HepG2 (cell line): ENCODE data around the gene RHOG. TPM values are rescaled to one million over a fixed set of nuclear protein-coding genes. Genes with fewer than 3 reads are reported as not detected.
A peak's percentile ranks its signal among the peaks of the same experiment; 100 is the strongest.

Experiments used
- AKAP8 ChIP-seq: sonication (generic); formaldehyde crosslinking; IDR thresholded peaks from 2 replicates; pipeline ENCODE4 v1.5.1; 2020; ENCODE audit warnings: mild to moderate bottlenecking, missing genetic modification reagents
- ARID2 ChIP-seq: sonication (generic); formaldehyde crosslinking; IDR thresholded peaks from 2 replicates; pipeline ENCODE4 v1.8.1; 2022; ENCODE audit warnings: mild to moderate bottlenecking, missing genetic modification reagents, borderline replicate concordance
- CENPT ChIP-seq: sonication (generic); formaldehyde crosslinking; IDR thresholded peaks from 2 replicates; pipeline ENCODE4 v1.8.0; 2022; ENCODE audit warnings: low read depth, mild to moderate bottlenecking, moderate library complexity, missing genetic modification reagents
- DRAP1 ChIP-seq: IDR thresholded peaks from 2 replicates; pipeline ENCODE4 v1.6.1; 2016; ENCODE audit warnings: missing genetic modification reagents, missing compliant biosample characterization
- HDAC1 ChIP-seq: sonication (generic); formaldehyde crosslinking; IDR thresholded peaks from 2 replicates; pipeline ENCODE4 v1.5.1; 2020; ENCODE audit warnings: mild to moderate bottlenecking, missing genetic modification reagents
- IRX3 ChIP-seq: sonication (generic); formaldehyde crosslinking; IDR thresholded peaks from 2 replicates; pipeline ENCODE4 v1.8.1; 2023; ENCODE audit warnings: mild to moderate bottlenecking, low read depth, missing genetic modification reagents, borderline replicate concordance
- JUNB ChIP-seq: sonication (generic); formaldehyde crosslinking; IDR thresholded peaks from 2 replicates; pipeline ENCODE4 v1.8.0; 2022; ENCODE audit warnings: missing genetic modification reagents, mild to moderate bottlenecking, borderline replicate concordance
- KLF15 ChIP-seq: sonication (generic); formaldehyde crosslinking; IDR thresholded peaks from 2 replicates; pipeline ENCODE4 v1.8.1; 2023; ENCODE audit warnings: borderline replicate concordance, mild to moderate bottlenecking, inconsistent platforms, missing genetic modification reagents, mixed read lengths
- NFE2L1 ChIP-seq: sonication (generic); formaldehyde crosslinking; IDR thresholded peaks from 2 replicates; pipeline ENCODE4 v1.4.0; 2020; ENCODE audit warnings: missing genetic modification reagents, mild to moderate bottlenecking, borderline replicate concordance
- PAX8 ChIP-seq: sonication (generic); formaldehyde crosslinking; IDR thresholded peaks from 2 replicates; pipeline ENCODE4 v1.8.0; 2022; ENCODE audit warnings: mild to moderate bottlenecking, missing genetic modification reagents, borderline replicate concordance
- PCBP1 ChIP-seq: fragments of 200-400 bp; formaldehyde crosslinking; IDR thresholded peaks from 2 replicates; pipeline ENCODE4 v1.6.1; 2017; ENCODE audit warnings: mild to moderate bottlenecking, low read depth, low read length, borderline replicate concordance
- SNRNP70 ChIP-seq: fragments of 200-400 bp; formaldehyde crosslinking; IDR thresholded peaks from 2 replicates; pipeline ENCODE4 v1.6.1; 2017; ENCODE audit warnings: mild to moderate bottlenecking, low read depth, low read length, moderate library complexity
- ZMAT3 ChIP-seq: sonication (generic); formaldehyde crosslinking; conservative IDR thresholded peaks from 2 replicates; pipeline ENCODE4 v1.7.0; 2021; ENCODE audit warnings: missing genetic modification reagents
- ZNF17 ChIP-seq: sonication (generic); formaldehyde crosslinking; IDR thresholded peaks from 2 replicates; pipeline ENCODE4 v1.5.0; 2020; ENCODE audit warnings: mild to moderate bottlenecking, missing genetic modification reagents
- ZNF362 ChIP-seq: sonication (generic); formaldehyde crosslinking; IDR thresholded peaks from 2 replicates; pipeline ENCODE4 v1.4.0; 2020; ENCODE audit warnings: missing genetic modification reagents, mild to moderate bottlenecking, borderline replicate concordance
- ZNF563 ChIP-seq: sonication (generic); formaldehyde crosslinking; IDR thresholded peaks from 2 replicates; pipeline ENCODE4 v1.8.0; 2022; ENCODE audit warnings: mild to moderate bottlenecking, moderate library complexity, missing genetic modification reagents
- ZNF709 ChIP-seq: sonication (generic); formaldehyde crosslinking; IDR thresholded peaks from 2 replicates; pipeline ENCODE4 v1.5.0; 2020; ENCODE audit warnings: mild to moderate bottlenecking, missing genetic modification reagents
- ZNF770 ChIP-seq: sonication (generic); formaldehyde crosslinking; IDR thresholded peaks from 2 replicates; pipeline ENCODE4 v1.5.0; 2020; ENCODE audit warnings: mild to moderate bottlenecking, missing genetic modification reagents
- ZNF781 ChIP-seq: sonication (generic); formaldehyde crosslinking; IDR thresholded peaks from 2 replicates; pipeline ENCODE4 v1.5.1; 2020; ENCODE audit warnings: borderline replicate concordance, mild to moderate bottlenecking, missing genetic modification reagents; ENCODE audit errors: not compliant biosample characterization
- ZNF839 ChIP-seq: sonication (generic); formaldehyde crosslinking; IDR thresholded peaks from 2 replicates; pipeline ENCODE4 v1.4.0; 2020; ENCODE audit warnings: missing genetic modification reagents, mild to moderate bottlenecking, borderline replicate concordance
- polyA plus RNA-seq, 8 experiments: library from polyadenylated mRNA; depleted of rRNA in 3 of 8; stranded (reverse) in 7 of 8; unstranded in 1 of 8; fragments of >200 nt; fragmentation: Illumina TruSeq in 4 of 8; extraction: Trizol in 4 of 8; gene quantifications; 2 replicates each; pipeline versions ENCODE4 v1.2.1 to v1.2.3, GENCODE V29; 2011 to 2016; ENCODE audit warnings: low read depth in 4 of 8, missing spikeins in 1 of 8, mixed read lengths in 1 of 8; ENCODE audit not compliant: insufficient read depth in 1 of 8
- total RNA-seq, 5 experiments: library from RNA; depleted of rRNA; stranded (reverse); fragments of >200 nt; fragmentation: Illumina TruSeq; extraction: Trizol; gene quantifications; 2 replicates each; pipeline ENCODE4 v1.2.3, GENCODE V29; 2016; ENCODE audit warnings: low read depth in 1 of 5

The RHOG gene
- total and polyA plus RNA-seq, 2 of the 13 experiments (the other 11 are each of a cell fraction or from before 2014, with no cell fraction given) = 7.7 to 23.4 TPM

- TF ChIP-seq PCBP1 = peak; percentile 68; the same call in 1 of the 2 replicates
- TF ChIP-seq ZMAT3 = peak; percentile 89
- peak; percentile 58 for TF ChIP-seq ZNF709
- no peak for TF ChIP-seq AKAP8 (CRISPR knock-in tag)
- peak; percentile 71 for TF ChIP-seq ZNF781 (CRISPR knock-in tag)
- TF ChIP-seq CENPT (CRISPR knock-in tag) = peak; percentile 50; the same call in 1 of the 2 replicates
- TF ChIP-seq KLF15 (CRISPR knock-in tag) = 0 out of 2 replicates have a peak, but pooled peaks have one; percentile 82
- peak; percentile 82; the same call in 1 of the 2 replicates for TF ChIP-seq DRAP1 (CRISPR knock-in tag)
- TF ChIP-seq NFE2L1 (CRISPR knock-in tag) = peak; percentile 70; the same call in 1 of the 2 replicates
- TF ChIP-seq ZNF362 = no peak; the same call in 1 of the 2 replicates
- peak; percentile 74; the same call in 1 of the 2 replicates for TF ChIP-seq ZNF839
- no peak for TF ChIP-seq SNRNP70
- no peak for TF ChIP-seq ZNF17
- peak; percentile 26; the same call in 1 of the 2 replicates for TF ChIP-seq JUNB (CRISPR knock-in tag)
- TF ChIP-seq ARID2 (CRISPR knock-in tag) = peak; percentile 97
- peak; percentile 67 for TF ChIP-seq IRX3 (CRISPR knock-in tag)
- TF ChIP-seq HDAC1 (CRISPR knock-in tag) = peak; percentile 41; the same call in 1 of the 2 replicates
- TF ChIP-seq ZNF770 = 0 out of 2 replicates have a peak, but pooled peaks have one; percentile 5
- no peak for TF ChIP-seq PAX8 (CRISPR knock-in tag)
- TF ChIP-seq ZNF563 (CRISPR knock-in tag) = peak; percentile 6; the same call in 1 of the 2 replicates
Measured at GRCh38 chr11:3797329-3798090, 43.2 kb downstream of the RHOG start, which contains the start of gene NUP98 (continued).
